T-cell (primary cell): ENCODE data around the gene SNED1. TPM values are rescaled to one million over a fixed set of nuclear protein-coding genes. Genes with fewer than 3 reads are reported as not detected.

Experiments used
- ATAC-seq, 4 experiments: fragments of 200-7000 bp in 3 of 4; fragments of 150-1000 bp in 1 of 4; cut with Tn5 transposase; replicated peaks in 1 of 4; 1 replicate in 3 of 4; 2 replicates in 1 of 4; pipeline ENCODE4 v1.10.0; 2021; ENCODE audit warnings: moderate library complexity in 3 of 4, mild to moderate bottlenecking in 2 of 4, moderate number of reproducible peaks in 1 of 4
- CTCF ChIA-PET, 2 donors: fragments of 300-600 bp; sonication (Branson Sonifier 250); formaldehyde crosslinking; loops; one replicate each; lab custom pipeline; 2022; ENCODE audit warnings: antibody characterized with exemption in 2 of 2; lab: Charles Lee
- POLR2A ChIA-PET, 2 donors: fragments of 300-600 bp; sonication (Branson Sonifier 250); formaldehyde crosslinking; loops; one replicate each; lab custom pipeline; 2022; ENCODE audit warnings: antibody characterized with exemption in 2 of 2; lab: Charles Lee
- DNase-seq, 35 experiments: peaks; one replicate each; pipeline versions ENCODE4 v3.0.0 to v3.0.0-alpha.2; 2013 to 2023
- H3K27ac ChIP-seq: one replicate; pipeline ENCODE4 v1.5.1; 2013; ENCODE audit warnings: low read length
- H3K27me3 ChIP-seq, 2 experiments: replicated peaks in 1 of 2; 1 replicate in 1 of 2; 2 replicates in 1 of 2; pipeline versions ENCODE4 v1.6.1 to v1.7.0; 2013; ENCODE audit warnings: low read length in 1 of 2, mixed read lengths in 1 of 2; ENCODE audit not compliant: control insufficient read depth in 2 of 2, insufficient read depth in 2 of 2; ENCODE audit errors: extremely low read depth in 1 of 2
- H3K36me3 ChIP-seq, 2 donors: 1 replicate in 1 of 2; 2 replicates in 1 of 2; pipeline versions ENCODE4 v1.6.1 to v1.7.0; 2013; ENCODE audit warnings: low read length in 1 of 2; ENCODE audit not compliant: control insufficient read depth in 2 of 2, insufficient read depth in 1 of 2; ENCODE audit errors: extremely low read depth in 1 of 2
- H3K4me1 ChIP-seq, 2 experiments: 1 replicate in 1 of 2; 2 replicates in 1 of 2; pipeline versions ENCODE4 v1.6.1 to v1.7.0; 2013; ENCODE audit warnings: low read length in 2 of 2, mixed read lengths in 1 of 2; ENCODE audit not compliant: insufficient read depth in 2 of 2, control insufficient read depth in 1 of 2; ENCODE audit errors: extremely low read depth in 1 of 2
- H3K4me3 ChIP-seq, 2 donors: 1 replicate in 1 of 2; 2 replicates in 1 of 2; pipeline versions ENCODE4 v1.5.1 to v1.7.0; 2013; ENCODE audit warnings: mild to moderate bottlenecking in 2 of 2, low read length in 1 of 2, moderate library complexity in 1 of 2; ENCODE audit not compliant: control insufficient read depth in 1 of 2; ENCODE audit errors: extremely low read depth in 1 of 2
- H3K9me3 ChIP-seq: 2 replicates; pipeline ENCODE4 v1.7.0; 2013
- H3K27ac Mint-ChIP-seq, 2 donors: one replicate each; pipeline ENCODE4 v1.8.0; 2020 to 2021; ENCODE audit warnings: mild to moderate bottlenecking in 2 of 2, mixed read lengths in 2 of 2
- H3K27me3 Mint-ChIP-seq, 2 donors: one replicate each; pipeline ENCODE4 v1.8.0; 2021 to 2022; ENCODE audit warnings: mixed read lengths in 2 of 2
- H3K36me3 Mint-ChIP-seq: one replicate; pipeline ENCODE4 v1.8.0; 2021; ENCODE audit warnings: mixed read lengths
- H3K4me1 Mint-ChIP-seq, 3 donors: one replicate each; pipeline ENCODE4 v1.8.0; 2020 to 2022; ENCODE audit warnings: mixed read lengths in 3 of 3, mild to moderate bottlenecking in 1 of 3
- H3K4me3 Mint-ChIP-seq, 3 donors: one replicate each; pipeline ENCODE4 v1.8.0; 2020 to 2022; ENCODE audit warnings: mild to moderate bottlenecking in 3 of 3, mixed read lengths in 3 of 3, moderate library complexity in 3 of 3
- H3K9me3 Mint-ChIP-seq, 3 donors: one replicate each; pipeline ENCODE4 v1.8.0; 2020 to 2022; ENCODE audit warnings: mixed read lengths in 3 of 3
- WGBS: methylation state at CpG from one replicate; pipeline ENCODE4 v1.1.5; 2013; ENCODE audit warnings: missing lambda C conversion rate; ENCODE audit not compliant: insufficient coverage; 5-methylcytosine and 5-hydroxymethylcytosine counted together
- total RNA-seq, 35 experiments: library from RNA in 6 of 35; stranded (reverse) in 6 of 35; fragments of 120-200 nt in 1 of 35; gene quantifications; one replicate each; pipeline versions ENCODE4 v1.2.1 to v1.2.4 and lab custom pipeline; 2013 to 2026

Gene SNED1
- total RNA-seq, 5 donors from 2014 or later (not counting 1 experiment from before 2014, with no cell fraction given) = 37.7 to 82.5 (median 69.4) TPM

DNA sequence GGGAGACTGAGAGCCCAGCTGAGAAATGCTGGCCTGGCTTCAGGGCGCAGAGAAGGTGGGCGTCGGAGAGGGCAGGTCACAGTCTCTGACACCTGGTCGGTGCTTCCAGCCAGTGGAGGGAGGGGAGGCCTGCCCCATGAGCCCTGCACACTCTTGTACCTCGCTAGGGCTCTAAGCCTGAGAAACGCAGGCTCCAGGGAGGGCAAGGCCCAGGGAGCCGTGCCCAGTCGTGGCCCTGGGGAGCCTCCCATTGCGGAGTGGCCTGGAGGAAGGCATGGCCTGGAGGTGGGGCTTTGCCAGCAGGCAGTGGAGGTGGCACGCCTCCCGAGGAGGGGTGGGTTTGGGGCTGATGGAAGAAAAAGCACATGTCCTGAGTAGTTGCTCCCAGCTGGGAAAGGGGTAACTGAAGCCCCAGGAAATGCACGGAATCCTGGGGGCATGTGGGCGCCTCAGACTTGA lies 64.7 kb downstream of the SNED1 start:
- DNase-seq = peak in 1 of 35 experiments; percentile 12
- Histone ChIP-seq H3K4me1 (peaks cover 0 to 13% of the 10 kb centered on the region in 2 experiments), H3K4me3 (no peak overlapping the region), H3K27ac (no peak overlapping the region), H3K27me3 (peaks cover 0 to 17% of the 10 kb centered on the region in 2 experiments), H3K9me3 (no peaks in the 10 kb centered on the region), H3K36me3 (no peaks in the 10 kb centered on the region)
- Mint-ChIP-seq H3K27ac (no peak overlapping the region), H3K36me3 (peaks cover 4% of the 10 kb centered on the region), H3K27me3 (no peaks in the 10 kb centered on the region), H3K4me1 (peaks cover 5 to 8% (median 5%) of the 10 kb centered on the region in 3 donors), H3K9me3 (no peaks in the 10 kb centered on the region), H3K4me3 (peak overlapping the region in 1 of 3 donors; percentile 61)
- WGBS = 88% methylated on average over 12 of the region's 13 CpGs
- CTCF ChIA-PET = no interaction called here
- POLR2A ChIA-PET = no interaction called here
- ATAC-seq = no peak

DNA sequence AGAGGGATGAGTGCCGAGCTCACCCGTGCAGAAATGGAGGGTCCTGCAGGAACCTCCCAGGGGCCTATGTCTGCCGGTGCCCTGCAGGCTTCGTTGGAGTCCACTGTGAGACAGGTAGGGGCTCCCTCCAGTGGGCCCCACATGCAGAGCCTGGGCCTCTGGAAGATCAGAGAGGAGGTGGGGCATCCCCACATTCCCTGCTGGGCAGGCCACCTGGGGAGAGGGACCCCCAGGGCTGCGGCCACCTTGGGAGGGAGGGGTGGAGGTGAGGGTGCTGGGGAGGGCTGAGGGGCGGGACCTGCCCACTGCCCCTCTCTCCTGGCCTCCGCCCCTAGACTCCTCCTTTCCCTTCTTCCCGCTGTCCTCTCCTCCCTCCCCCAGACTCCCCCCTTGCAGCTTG lies 65.2 kb downstream of the SNED1 start:
- peaks cover 0 to 17% of the 10 kb centered on the region in 2 experiments for H3K27me3 ChIP-seq
- no peaks in the 10 kb centered on the region for H3K36me3 ChIP-seq
- H3K9me3 Mint-ChIP-seq = no peaks in the 10 kb centered on the region
- DNase-seq (peak in 2 of 35 experiments; percentile 11 to 21), ATAC-seq (peak; percentile 21 to 55 (median 36))
- peak overlapping the region in 1 of 2 donors; percentile 15 for H3K4me3 ChIP-seq
- peaks cover 4% of the 10 kb centered on the region for H3K36me3 Mint-ChIP-seq
- no peak overlapping the region for H3K27ac ChIP-seq
- ChIA-PET POLR2A (no interaction called here), CTCF (interaction anchor here (0.6 to 0.7 kb wide), 3 partner anchors 88 to 91 kb away, joined by 3 to 4 read pairs (median 3); no protein-coding TSS in a partner anchor)
- WGBS = 40% methylated on average over 5 of the region's 8 CpGs
- H3K4me1 Mint-ChIP-seq = peaks cover 5 to 8% (median 5%) of the 10 kb centered on the region in 3 donors
- H3K9me3 ChIP-seq = no peaks in the 10 kb centered on the region
- peaks cover 0 to 13% of the 10 kb centered on the region in 2 experiments for H3K4me1 ChIP-seq
- H3K4me3 Mint-ChIP-seq = peak overlapping the region in 2 of 3 donors; percentile 57 to 61
- H3K27me3 Mint-ChIP-seq = no peaks in the 10 kb centered on the region
- H3K27ac Mint-ChIP-seq = no peak overlapping the region

DNA sequence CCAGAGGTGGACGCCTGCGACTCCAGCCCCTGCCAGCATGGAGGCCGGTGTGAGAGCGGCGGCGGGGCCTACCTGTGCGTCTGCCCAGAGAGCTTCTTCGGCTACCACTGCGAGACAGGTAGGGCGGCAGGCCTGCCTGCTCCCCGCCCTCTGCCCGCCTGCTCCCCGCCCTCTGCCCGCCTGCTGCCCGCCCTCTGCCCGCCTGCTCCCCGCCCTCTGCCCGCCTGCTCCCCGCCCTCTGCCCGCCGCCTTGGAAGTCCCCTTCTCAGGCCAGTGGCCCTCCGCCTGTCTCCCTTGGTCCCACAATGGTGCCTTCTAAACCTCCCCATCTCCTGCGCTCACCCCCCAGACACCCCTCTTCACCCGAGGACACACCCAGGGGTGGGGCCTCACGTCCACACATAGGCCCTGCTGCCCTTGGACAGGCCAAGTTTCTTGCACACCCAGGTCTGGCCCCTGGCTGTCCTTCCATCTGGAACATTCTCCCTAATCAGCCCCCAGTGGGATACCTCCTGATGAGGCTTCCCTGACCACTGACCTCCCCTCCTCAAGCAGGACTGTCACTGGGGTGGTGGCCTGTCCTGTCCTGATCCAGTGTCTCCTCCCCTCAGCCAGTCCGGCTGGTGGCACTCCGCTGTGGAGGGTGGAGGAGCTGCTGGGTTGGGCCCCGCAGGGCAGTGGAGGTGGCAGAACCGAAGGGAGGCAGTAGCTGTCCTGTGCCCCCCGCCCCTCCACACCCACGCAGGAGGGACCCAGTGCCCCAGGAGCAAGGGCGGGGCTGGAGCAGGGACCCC lies 65.8 kb downstream of the SNED1 start:
- POLR2A ChIA-PET = no interaction called here
- Histone ChIP-seq H3K36me3 (no peaks in the 10 kb centered on the region), H3K4me1 (peaks cover 0 to 13% of the 10 kb centered on the region in 2 experiments), H3K9me3 (no peaks in the 10 kb centered on the region), H3K27me3 (peaks cover 0 to 17% of the 10 kb centered on the region in 2 experiments), H3K27ac (no peak overlapping the region), H3K4me3 (peak overlapping the region in 1 of 2 donors; percentile 15)
- peak; percentile 70 to 86 (median 81) for ATAC-seq
- 15% methylated on average over 25 of the region's 32 CpGs for WGBS
- peak in 28 of 35 experiments; percentile 14 to 64 (median 35) for DNase-seq
- Mint-ChIP-seq H3K9me3 (no peaks in the 10 kb centered on the region), H3K27ac (no peak overlapping the region), H3K36me3 (peaks cover 4% of the 10 kb centered on the region), H3K4me3 (peak overlapping the region in 2 of 3 donors; percentile 57 to 61), H3K4me1 (peaks cover 5 to 8% (median 5%) of the 10 kb centered on the region in 3 donors), H3K27me3 (no peaks in the 10 kb centered on the region)
- CTCF ChIA-PET = interaction anchor here (0.6 to 0.7 kb wide), 3 partner anchors 88 to 91 kb away, joined by 3 to 4 read pairs (median 3); no protein-coding TSS in a partner anchor

DNA sequence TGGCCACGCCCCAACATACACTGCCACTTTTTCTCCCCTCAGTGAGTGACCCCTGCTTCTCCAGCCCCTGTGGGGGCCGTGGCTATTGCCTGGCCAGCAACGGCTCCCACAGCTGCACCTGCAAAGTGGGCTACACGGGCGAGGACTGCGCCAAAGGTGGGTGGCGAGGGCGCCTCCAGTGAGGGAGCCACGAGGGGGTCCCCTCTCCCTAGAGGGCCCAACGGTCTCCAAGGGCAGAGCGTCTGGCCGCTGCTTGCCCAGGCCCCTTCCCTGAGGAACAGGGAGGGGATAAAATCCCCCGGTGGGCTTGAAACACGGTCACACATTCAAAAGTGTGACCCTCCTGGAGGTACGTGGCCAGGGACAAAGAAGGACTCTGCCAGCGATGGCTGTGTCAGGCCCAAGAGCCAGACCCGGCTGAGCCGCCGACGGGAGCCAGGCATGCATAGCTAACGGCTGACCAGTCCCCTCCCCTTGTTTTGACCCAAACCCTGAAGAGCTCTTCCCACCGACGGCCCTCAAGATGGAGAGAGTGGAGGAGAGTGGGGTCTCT lies 66.5 kb downstream of the SNED1 start:
- ChIA-PET POLR2A (no interaction called here), CTCF (no interaction called here)
- Histone ChIP-seq H3K27ac (no peak overlapping the region), H3K4me1 (peaks cover 0 to 13% of the 10 kb centered on the region in 2 experiments), H3K36me3 (no peaks in the 10 kb centered on the region), H3K9me3 (no peaks in the 10 kb centered on the region), H3K27me3 (peaks cover 0 to 22% of the 10 kb centered on the region in 2 experiments), H3K4me3 (no peak overlapping the region)
- ATAC-seq (no peak), DNase-seq (no peak)
- Mint-ChIP-seq H3K9me3 (no peaks in the 10 kb centered on the region), H3K27ac (no peak overlapping the region), H3K27me3 (no peaks in the 10 kb centered on the region), H3K4me3 (peak overlapping the region in 1 of 3 donors; percentile 61), H3K36me3 (peaks cover 4% of the 10 kb centered on the region), H3K4me1 (peaks cover 5 to 6% (median 5%) of the 10 kb centered on the region in 3 donors)
- 83% methylated on average over 12 of the region's 23 CpGs for WGBS

DNA sequence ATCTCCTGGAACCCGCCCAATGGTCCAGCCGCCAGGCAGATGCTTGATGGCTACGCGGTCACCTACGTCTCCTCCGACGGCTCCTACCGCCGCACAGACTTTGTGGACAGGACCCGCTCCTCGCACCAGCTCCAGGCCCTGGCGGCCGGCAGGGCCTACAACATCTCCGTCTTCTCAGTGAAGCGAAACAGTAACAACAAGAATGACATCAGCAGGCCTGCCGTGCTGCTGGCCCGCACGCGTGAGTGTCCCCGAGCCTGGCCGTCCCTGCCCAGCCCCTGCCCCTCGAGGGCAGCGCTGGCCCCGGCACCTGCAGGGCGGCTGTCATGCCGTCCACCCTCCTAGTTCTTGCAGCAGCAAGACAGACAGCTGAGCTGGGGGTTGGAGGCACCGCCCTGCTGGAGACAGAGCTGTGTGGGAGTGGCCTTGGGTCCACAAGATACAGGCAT lies 67.0 kb downstream of the SNED1 start:
- Mint-ChIP-seq H3K27ac (no peak overlapping the region), H3K4me3 (no peak overlapping the region), H3K4me1 (peaks cover 5 to 6% (median 5%) of the 10 kb centered on the region in 3 donors), H3K36me3 (peaks cover 4% of the 10 kb centered on the region), H3K27me3 (no peaks in the 10 kb centered on the region), H3K9me3 (no peaks in the 10 kb centered on the region)
- Histone ChIP-seq H3K27me3 (peaks cover 0 to 23% of the 10 kb centered on the region in 2 experiments), H3K4me1 (peaks cover 0 to 13% of the 10 kb centered on the region in 2 experiments), H3K4me3 (no peak overlapping the region), H3K36me3 (no peaks in the 10 kb centered on the region), H3K9me3 (no peaks in the 10 kb centered on the region), H3K27ac (no peak overlapping the region)
- DNase-seq (no peak), ATAC-seq (no peak)
- POLR2A ChIA-PET = no interaction called here
- CTCF ChIA-PET = no interaction called here
- 92% methylated on average over 26 of the region's 27 CpGs for WGBS

DNA sequence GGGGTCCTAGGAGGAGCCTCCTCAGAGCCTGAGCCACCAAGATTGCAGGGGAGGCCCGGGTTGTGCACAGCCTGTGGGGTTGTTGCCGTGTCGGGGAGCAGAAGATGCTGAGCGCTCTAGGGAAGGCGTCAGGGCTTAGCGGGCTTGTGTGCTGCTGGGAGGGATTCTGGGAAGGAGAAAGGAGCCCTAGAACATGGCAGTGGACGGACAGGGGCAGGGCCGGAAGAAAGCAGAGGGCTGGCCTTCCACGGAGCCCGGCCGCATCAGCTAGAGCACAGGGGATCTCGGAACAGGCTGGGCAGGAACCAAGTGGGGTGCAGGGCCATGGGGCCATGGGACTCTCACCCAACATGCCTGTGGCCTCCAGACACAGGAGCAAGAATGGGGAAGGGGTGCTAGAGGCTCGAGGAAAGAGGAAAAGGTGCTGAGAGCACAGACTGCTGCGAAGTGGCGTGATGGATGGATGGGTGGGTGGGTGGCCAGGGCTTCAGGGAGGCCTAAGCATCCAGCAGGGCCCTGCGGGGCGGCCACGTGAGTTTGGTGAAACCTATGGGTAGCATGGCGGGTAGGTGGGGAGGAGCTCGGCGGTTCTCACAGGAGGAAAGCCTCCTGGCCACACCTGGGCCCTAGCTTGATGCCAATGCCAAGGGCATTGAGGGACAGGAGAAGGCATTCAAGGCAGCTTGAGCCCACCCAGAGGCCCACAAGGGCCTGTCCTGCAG lies 67.9 kb downstream of the SNED1 start:
- no peak overlapping the region for H3K27ac ChIP-seq
- WGBS = 92% methylated on average over 19 of the region's 21 CpGs
- ATAC-seq (no peak), DNase-seq (peak in 1 of 35 experiments; percentile 11)
- H3K27me3 ChIP-seq = peaks cover 0 to 23% of the 10 kb centered on the region in 2 experiments
- no peaks in the 10 kb centered on the region for H3K36me3 ChIP-seq
- Mint-ChIP-seq H3K9me3 (no peaks in the 10 kb centered on the region), H3K27me3 (no peaks in the 10 kb centered on the region), H3K4me1 (peaks cover 3 to 6% (median 5%) of the 10 kb centered on the region in 3 donors), H3K4me3 (no peak overlapping the region), H3K27ac (no peak overlapping the region), H3K36me3 (peaks cover 4% of the 10 kb centered on the region)
- CTCF ChIA-PET = no interaction called here
- no peak overlapping the region for H3K4me3 ChIP-seq
- POLR2A ChIA-PET = no interaction called here
- H3K4me1 ChIP-seq = peaks cover 0 to 13% of the 10 kb centered on the region in 2 experiments
- H3K9me3 ChIP-seq = no peaks in the 10 kb centered on the region
